PC-9 (cell line): ENCODE results near the gene IGFL1. TPM values are rescaled to one million over a fixed set of nuclear protein-coding genes. Genes with fewer than 3 reads are reported as not detected.
"Not testable (repeated sequence)": the region's sequence is repeated elsewhere in the genome, so short reads cannot be mapped to it uniquely, and the experiment has no call there.

Source experiments
- BruUV-seq: library from RNA; stranded (reverse); fragments of 400-500 nt; replicated peaks from 2 replicates; lab custom pipeline; 2021; lab: Mats Ljungman, UMichigan
- CTCF ChIA-PET: fragments of 300-600 bp; sonication (Branson Sonifier 250); formaldehyde crosslinking; loops from one replicate; lab custom pipeline; 2022; ENCODE audit warnings: antibody characterized with exemption; lab: Charles Lee
- POLR2A ChIA-PET: fragments of 300-600 bp; sonication (Branson Sonifier 250); formaldehyde crosslinking; loops from one replicate; lab custom pipeline; 2022; ENCODE audit warnings: antibody characterized with exemption; ENCODE audit not compliant: unreplicated experiment; lab: Charles Lee
- DNase-seq, 2 experiments: peaks; one replicate each; pipeline versions ENCODE4 v3.0.0 to v3.0.0-alpha.2; 2015 to 2022; ENCODE audit warnings: mixed read lengths in 1 of 2
- H2AFZ ChIP-seq: fragments of 200-600 bp; sonication (generic); 2 replicates; pipeline ENCODE4 v1.8.1; 2017; ENCODE audit warnings: antibody characterized with exemption
- H3F3A ChIP-seq: fragments of 200-600 bp; sonication (generic); 2 replicates; pipeline ENCODE4 v1.8.1; 2017; ENCODE audit warnings: antibody characterized with exemption, mild to moderate bottlenecking, low read depth; ENCODE audit not compliant: insufficient read depth
- H3K27ac ChIP-seq: fragments of 200-600 bp; sonication (generic); 2 replicates; pipeline ENCODE4 v1.6.1; 2016; ENCODE audit warnings: mixed run types
- H3K27me3 ChIP-seq: fragments of 200-600 bp; sonication (generic); 2 replicates; pipeline ENCODE4 v1.6.1; 2016; ENCODE audit warnings: low read depth, mixed run types; ENCODE audit not compliant: insufficient read depth
- H3K36me3 ChIP-seq: fragments of 200-600 bp; sonication (generic); 2 replicates; pipeline ENCODE4 v1.6.1; 2016; ENCODE audit warnings: low read depth, mixed run types
- H3K4me1 ChIP-seq: fragments of 200-600 bp; sonication (generic); replicated peaks from 2 replicates; pipeline ENCODE4 v1.6.1; 2016; ENCODE audit warnings: mixed run types; ENCODE audit not compliant: insufficient read depth
- H3K4me2 ChIP-seq: fragments of 200-600 bp; sonication (generic); 2 replicates; pipeline ENCODE4 v1.6.1; 2017; ENCODE audit warnings: mixed run types
- H3K4me3 ChIP-seq: fragments of 200-600 bp; sonication (generic); 2 replicates; pipeline ENCODE4 v1.6.1; 2016; ENCODE audit warnings: mixed run types
- H3K79me2 ChIP-seq: fragments of 200-600 bp; sonication (generic); 2 replicates; pipeline ENCODE4 v1.6.1; 2017; ENCODE audit warnings: low read depth, mixed run types
- H3K9me2 ChIP-seq: fragments of 200-600 bp; sonication (generic); 2 replicates; pipeline ENCODE4 v1.8.1; 2017; ENCODE audit warnings: mild to moderate bottlenecking; ENCODE audit not compliant: insufficient read depth
- H3K9me3 ChIP-seq: fragments of 200-600 bp; sonication (generic); 2 replicates; pipeline ENCODE4 v1.8.1; 2016; ENCODE audit warnings: low read depth; ENCODE audit not compliant: insufficient read depth
- H4K20me1 ChIP-seq: fragments of 200-600 bp; sonication (generic); 2 replicates; pipeline ENCODE4 v1.8.1; 2017; ENCODE audit not compliant: insufficient read depth
- EZH2 ChIP-seq: fragments of 200-600 bp; sonication (generic); IDR thresholded peaks from 2 replicates; pipeline ENCODE4 v1.8.0; 2017; ENCODE audit warnings: antibody characterized with exemption, low read depth
- intact Hi-C: fragments of 100-400 bp; cut with micrococcal nuclease; formaldehyde crosslinking; loops from one replicate; pipeline ENCODE4 v1.10.0; 2022; ENCODE audit not compliant: unreplicated experiment
- total RNA-seq: library from RNA; stranded (reverse); gene quantifications from 2 replicates; pipeline ENCODE4 v1.2.3, GENCODE V29; 2021
- TF ChIP-seq, protein P1 (sequence below): fragments of 200-600 bp; sonication (generic); conservative IDR thresholded peaks from 2 replicates; pipeline ENCODE4 v1.6.1; 2017; ENCODE audit warnings: mixed run types, antibody characterized with exemption, mild to moderate bottlenecking, moderate library complexity

The IGFL1 gene
- total RNA-seq, 1 experiment from 2014 or later: 2.6 TPM

DNA sequence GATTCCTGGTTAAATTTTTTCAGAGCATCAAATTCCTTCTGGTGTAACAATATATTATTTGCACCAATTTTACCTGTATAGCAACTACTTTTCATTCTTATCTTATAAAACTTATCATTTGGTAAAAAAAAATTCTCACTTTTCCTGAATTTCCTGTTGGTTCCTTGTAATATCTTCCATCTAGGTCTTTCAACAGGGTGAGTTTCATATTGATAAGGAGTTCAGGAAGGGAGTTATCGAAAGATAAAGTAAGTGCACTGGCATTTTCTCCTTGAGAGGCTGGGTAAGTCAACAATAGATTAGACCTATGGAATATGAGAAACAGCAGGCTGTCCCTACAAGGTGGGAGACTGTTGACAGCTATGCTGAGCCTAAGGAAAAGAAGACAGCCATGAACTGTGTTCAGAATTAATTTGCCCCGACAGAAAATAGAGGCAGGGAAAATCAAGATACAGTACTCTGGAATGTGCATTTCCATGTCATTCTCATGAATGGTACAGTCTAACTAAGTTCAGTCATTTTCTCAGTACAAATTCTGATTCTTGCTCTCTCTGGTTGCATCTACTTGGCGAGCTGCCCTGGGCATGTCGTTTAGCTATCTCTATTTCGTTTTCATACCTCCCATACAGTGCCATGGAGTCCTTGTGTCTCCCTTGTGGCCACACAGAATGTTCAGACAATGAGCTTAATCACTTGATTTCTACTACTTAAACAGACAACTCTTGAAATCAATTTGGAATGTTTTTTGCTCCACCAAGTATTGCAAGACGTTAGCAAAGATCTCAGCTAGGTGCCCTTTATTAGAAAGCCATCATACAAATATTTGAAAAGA is 9.9 kb downstream of the IGFL1 start:
- Histone ChIP-seq H3K27me3 (no peaks in the 10 kb centered on the region), H2AFZ (no peak overlapping the region), H3K79me2 (no peaks in the 10 kb centered on the region), H3K4me2 (0 out of 2 replicates have a peak overlapping the region, but pooled peaks have one; percentile 4), H3F3A (peaks cover 36% of the 10 kb centered on the region), H4K20me1 (no peaks in the 10 kb centered on the region), H3K9me2 (no peaks in the 10 kb centered on the region), H3K36me3 (no peaks in the 10 kb centered on the region), H3K4me3 (no peak overlapping the region), H3K27ac (no peak overlapping the region), H3K9me3 (no peaks in the 10 kb centered on the region), H3K4me1 (peaks cover 41% of the 10 kb centered on the region)
- intact Hi-C loops: no loop called here
- CTCF ChIA-PET: no interaction called here
- BruUV-seq: no TSS peak
- POLR2A ChIA-PET: interaction anchor here (0.6 kb wide), 1 partner anchor 107 kb away, joined by 3 read pairs; no protein-coding TSS in a partner anchor
- TF ChIP-seq, protein P1, sequence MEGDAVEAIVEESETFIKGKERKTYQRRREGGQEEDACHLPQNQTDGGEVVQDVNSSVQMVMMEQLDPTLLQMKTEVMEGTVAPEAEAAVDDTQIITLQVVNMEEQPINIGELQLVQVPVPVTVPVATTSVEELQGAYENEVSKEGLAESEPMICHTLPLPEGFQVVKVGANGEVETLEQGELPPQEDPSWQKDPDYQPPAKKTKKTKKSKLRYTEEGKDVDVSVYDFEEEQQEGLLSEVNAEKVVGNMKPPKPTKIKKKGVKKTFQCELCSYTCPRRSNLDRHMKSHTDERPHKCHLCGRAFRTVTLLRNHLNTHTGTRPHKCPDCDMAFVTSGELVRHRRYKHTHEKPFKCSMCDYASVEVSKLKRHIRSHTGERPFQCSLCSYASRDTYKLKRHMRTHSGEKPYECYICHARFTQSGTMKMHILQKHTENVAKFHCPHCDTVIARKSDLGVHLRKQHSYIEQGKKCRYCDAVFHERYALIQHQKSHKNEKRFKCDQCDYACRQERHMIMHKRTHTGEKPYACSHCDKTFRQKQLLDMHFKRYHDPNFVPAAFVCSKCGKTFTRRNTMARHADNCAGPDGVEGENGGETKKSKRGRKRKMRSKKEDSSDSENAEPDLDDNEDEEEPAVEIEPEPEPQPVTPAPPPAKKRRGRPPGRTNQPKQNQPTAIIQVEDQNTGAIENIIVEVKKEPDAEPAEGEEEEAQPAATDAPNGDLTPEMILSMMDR: no peak
- DNase-seq: peak in 1 of 2 experiments; percentile 87

DNA sequence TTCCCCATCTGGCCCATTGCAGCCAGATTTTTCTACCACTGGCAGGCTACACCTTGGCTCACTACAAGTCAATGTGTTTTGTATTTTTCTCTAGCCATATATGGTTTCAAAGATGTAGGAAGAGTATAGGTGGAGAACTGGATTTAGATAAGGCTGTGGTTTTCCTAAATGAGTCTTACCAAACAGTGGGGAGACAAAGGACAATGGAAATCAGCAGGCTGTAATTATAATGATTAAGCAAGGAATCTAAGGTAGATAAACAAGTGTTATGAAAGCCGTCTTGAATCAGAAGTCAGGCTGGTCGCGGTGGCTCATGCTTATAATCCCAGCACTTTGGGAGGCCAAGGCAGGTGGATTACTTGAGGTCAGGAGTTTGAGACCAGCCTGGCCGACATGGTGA is 11.2 kb downstream of the IGFL1 start:
- no TSS peak for BruUV-seq
- Histone ChIP-seq H3K4me3 (no peak overlapping the region), H3K79me2 (no peaks in the 10 kb centered on the region), H3K9me2 (no peaks in the 10 kb centered on the region), H3K9me3 (no peaks in the 10 kb centered on the region), H4K20me1 (no peaks in the 10 kb centered on the region), H3K4me2 (peak overlapping the region; percentile 32; the same call in 1 of the 2 replicates), H3K27me3 (no peaks in the 10 kb centered on the region), H3F3A (peaks cover 36% of the 10 kb centered on the region), H2AFZ (no peak overlapping the region), H3K4me1 (peaks cover 41% of the 10 kb centered on the region), H3K27ac (peak overlapping the region; percentile 53), H3K36me3 (no peaks in the 10 kb centered on the region)
- intact Hi-C loops: no loop called here
- TF ChIP-seq, protein P1: no peak
- no peak for TF ChIP-seq EZH2
- peak in 1 of 2 experiments; percentile 98 for DNase-seq
- ChIA-PET POLR2A (no interaction called here), CTCF (no interaction called here)

DNA sequence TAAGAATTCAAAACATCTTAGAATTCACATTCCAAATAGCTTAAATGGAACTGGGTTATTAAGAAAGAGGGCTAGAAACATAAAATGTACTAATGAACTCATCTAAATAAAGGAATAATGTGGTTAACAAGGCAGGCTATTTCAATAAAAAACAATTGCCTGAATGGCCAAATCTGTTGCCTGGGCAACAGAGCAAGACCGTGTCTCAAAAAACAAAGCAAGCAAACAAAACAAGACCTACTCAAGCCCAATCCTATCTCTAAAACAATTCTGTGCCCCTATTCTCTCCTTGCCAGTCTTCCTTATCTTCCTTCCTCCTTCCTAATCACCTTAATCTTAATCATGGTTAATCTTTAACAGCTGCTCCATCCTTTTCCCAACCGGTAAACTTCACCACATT is 12.1 kb downstream of the IGFL1 start:
- Histone ChIP-seq H3K9me3 (no peaks in the 10 kb centered on the region), H3K9me2 (no peaks in the 10 kb centered on the region), H3K4me2 (no peak overlapping the region), H3K4me1 (peaks cover 41% of the 10 kb centered on the region), H3K4me3 (no peak overlapping the region), H2AFZ (no peak overlapping the region), H3K27ac (no peak overlapping the region; the same call in 1 of the 2 replicates), H3K27me3 (no peaks in the 10 kb centered on the region), H4K20me1 (no peaks in the 10 kb centered on the region), H3K79me2 (no peaks in the 10 kb centered on the region), H3F3A (peaks cover 36% of the 10 kb centered on the region), H3K36me3 (no peaks in the 10 kb centered on the region)
- BruUV-seq: no TSS peak
- TF ChIP-seq, protein P1: no peak
- TF ChIP-seq EZH2: no peak
- ChIA-PET POLR2A (no interaction called here), CTCF (no interaction called here)
- intact Hi-C loops: no loop called here
- peak in 1 of 2 experiments; percentile 50 for DNase-seq

DNA sequence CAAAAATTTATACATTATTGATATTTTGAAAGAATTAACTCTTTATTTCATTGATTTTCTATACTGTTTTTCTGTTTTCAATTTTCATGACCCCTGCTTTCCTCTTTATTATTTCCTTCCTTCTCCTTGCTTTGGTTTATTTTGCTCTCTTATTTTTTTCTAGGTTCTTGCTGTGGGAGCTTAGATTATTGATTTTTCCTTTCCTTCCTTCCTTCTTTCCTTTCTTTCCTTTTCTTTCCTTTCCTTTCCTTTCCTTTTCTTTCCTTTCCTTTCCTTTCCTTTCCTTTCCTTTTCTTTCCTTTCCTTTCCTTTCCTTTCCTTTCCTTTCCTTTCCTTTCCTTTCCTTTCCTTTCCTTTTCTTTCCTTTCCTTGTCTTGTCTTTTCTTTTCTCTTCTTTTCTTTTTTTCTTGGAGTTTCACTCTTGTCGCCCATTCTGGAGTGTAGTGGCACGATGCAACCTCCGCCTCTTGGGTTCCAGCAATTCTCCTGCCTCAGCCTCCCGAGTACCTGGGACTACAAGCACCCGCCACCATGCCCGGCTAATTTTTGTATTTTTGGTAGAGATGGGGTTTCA is 13.6 kb downstream of the IGFL1 start:
- H3K27ac ChIP-seq, H2AFZ ChIP-seq, H3K36me3 ChIP-seq, H3K9me2 ChIP-seq, H3K9me3 ChIP-seq, BruUV-seq, H3K27me3 ChIP-seq, H3K4me2 ChIP-seq, DNase-seq, intact Hi-C loops, H3K4me3 ChIP-seq, H3K79me2 ChIP-seq, H4K20me1 ChIP-seq, POLR2A ChIA-PET, CTCF ChIA-PET: not testable (repeated sequence)
- Histone ChIP-seq H3F3A (peaks cover 36% of the 10 kb centered on the region), H3K4me1 (peaks cover 38% of the 10 kb centered on the region)
